Activated effector memory CD4-positive, alpha-beta T cell treated with Interleukin-2 at 50 U/mL for 16 hours (primary cell): ENCODE results near the gene ETV2.
A peak's percentile ranks its signal among the peaks of the same experiment; 100 is the strongest.
"Not testable (repeated sequence)": the region's sequence is repeated elsewhere in the genome, so short reads cannot be mapped to it uniquely, and the experiment has no call there.

Experiments used
- DNase-seq: peaks from one replicate; pipeline ENCODE4 v3.0.0-alpha.2; 2020

Gene ETV2

DNA sequence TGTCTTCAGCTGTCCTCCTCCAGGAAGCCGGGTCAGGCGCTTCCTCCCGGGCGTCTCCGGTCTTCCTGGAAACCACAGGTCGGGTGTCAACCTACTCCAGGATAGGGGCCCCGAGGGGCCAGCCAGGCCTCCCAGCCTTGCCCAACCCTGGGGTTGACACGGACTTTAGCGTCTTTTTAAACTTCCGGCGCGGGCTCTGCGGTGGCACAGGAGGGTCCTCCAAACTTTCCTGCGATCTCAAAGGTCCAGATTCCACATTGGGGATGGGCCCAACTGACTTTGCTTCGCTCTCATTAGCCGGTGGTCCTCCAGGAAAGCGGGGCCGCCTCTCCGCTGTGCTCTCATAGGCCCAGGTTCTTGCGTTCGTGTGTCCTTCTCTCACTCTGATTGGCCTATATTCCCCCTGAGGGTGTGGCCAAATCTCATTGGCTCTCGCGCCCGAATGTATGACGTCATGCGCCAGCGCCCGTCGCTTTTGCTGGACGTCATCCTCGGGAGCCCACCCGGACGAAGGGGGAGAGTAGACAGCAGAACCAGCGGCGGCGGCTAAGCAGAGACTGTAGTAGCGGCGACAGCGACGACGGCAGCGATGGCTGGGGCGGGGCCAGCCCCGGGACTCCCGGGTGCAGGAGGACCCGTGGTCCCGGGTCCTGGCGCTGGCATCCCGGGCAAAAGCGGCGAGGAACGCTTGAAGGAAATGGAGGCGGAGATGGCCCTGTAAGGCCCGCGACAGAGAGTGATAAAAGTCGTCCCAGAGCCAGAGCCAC lies 12.8 kb upstream of the ETV2 start, which contains the start of gene RBM42:
TSS of gene RBM42 (plus strand) at position 472 of the 767 bp plus-strand sequence. CDS start at position 590, 118 bp downstream.
- DNase-seq, result peak; percentile 93

- DNase-seq, result no peak
Observed at GRCh38 chr19:35629332-35629633, 12.3 kb upstream of the ETV2 start.

- no peak for DNase-seq
Observed at GRCh38 chr19:35633727-35634440, 7.7 kb upstream of the ETV2 start.

DNA sequence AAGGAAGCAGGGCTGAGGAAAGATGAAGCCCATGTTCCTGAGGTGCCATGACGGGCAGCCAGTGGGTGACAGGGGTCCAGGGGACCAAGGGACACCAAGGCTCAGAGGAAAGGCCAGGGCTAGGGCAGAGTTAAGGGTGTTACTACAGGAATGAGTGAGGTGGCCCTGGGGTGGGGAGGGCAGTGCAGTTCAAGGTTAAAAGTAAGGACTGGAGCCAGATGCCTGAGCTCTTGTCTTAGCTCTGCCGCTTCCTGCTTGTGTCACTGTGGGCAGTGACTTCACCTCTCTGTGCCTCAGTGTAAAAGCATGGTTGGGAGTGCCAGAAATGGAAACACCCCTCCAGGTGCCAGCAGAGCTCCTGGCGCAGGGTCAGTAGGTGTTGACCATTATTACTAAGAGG lies 4.9 kb upstream of the ETV2 start:
- DNase-seq, result no peak

DNA sequence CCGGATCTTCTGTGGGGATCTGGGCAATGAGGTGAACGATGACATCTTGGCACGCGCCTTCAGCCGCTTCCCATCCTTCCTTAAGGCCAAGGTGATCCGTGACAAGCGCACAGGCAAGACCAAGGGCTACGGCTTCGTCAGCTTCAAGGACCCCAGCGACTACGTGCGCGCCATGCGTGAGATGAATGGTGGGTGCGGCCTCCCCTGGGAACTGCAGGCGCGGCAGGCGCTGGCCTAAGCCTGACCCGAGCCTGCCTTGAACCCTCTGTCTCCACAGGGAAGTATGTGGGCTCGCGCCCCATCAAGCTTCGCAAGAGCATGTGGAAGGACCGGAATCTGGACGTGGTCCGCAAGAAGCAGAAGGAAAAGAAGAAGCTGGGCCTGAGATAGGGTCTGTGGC lies 4.4 kb upstream of the ETV2 start:
- DNase-seq, result no peak

DNA sequence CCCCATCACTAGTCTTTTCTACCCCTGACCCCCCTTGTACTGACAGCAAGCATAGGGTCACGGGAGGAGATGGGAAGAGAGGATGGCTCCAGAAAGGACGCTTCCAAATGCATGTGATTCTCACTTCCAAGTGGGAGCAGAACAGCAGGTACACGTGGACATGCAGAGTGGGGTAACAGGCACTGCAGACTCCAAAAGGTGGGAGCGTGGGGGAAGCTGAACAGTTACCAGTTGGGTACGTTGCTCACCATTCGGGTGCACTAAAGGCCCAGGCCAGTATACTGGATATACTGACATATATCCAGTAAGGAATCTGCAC lies 2.3 kb upstream of the ETV2 start:
- no peak for DNase-seq

DNA sequence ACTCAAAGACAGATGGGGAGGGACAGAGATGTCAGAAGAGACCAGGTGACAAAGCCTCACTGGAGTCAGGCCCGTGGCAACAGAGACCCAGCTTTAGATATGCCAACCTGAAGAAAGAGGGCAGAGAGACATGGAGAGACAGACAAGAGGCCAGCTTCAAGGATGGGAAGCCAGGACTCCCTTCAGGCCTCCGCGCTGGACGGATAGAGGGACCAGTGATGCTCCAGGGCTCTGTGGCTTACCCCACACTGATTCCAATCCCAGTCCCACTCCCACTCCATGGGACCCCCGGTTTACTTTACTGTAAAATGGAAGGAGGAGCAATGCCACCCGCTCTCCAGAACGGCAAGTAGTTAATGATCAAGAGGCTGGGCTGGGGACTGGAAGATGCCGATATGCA lies 1.7 kb upstream of the ETV2 start:
- DNase-seq, result no peak

- DNase-seq, result no peak
Observed at GRCh38 chr19:35642312-35642711, 767 bp downstream of the ETV2 start.

DNA sequence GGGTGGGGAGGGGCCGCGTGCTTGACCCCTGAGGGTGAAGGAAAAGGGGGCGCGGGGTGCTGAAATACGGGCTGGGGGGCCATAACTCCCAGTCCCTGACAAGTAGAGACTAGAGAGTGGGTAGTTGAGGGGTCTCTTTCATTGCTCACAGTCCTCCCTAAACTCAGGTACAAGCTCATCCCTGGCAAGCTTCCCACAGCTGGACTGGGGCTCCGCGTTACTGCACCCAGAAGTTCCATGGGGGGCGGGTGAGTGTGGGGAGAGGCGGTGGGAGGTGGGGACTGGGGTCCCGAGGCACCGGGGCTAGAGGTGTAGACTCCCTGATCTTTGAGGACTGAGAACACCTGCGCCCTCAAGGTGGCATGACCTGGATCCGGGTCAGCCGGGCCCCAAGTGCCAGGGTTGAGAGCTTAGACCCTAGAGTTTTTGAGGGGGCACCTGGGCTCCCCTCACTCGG lies 1.3 kb downstream of the ETV2 start:
- DNase-seq, result no peak

- DNase-seq, result peak; percentile 77
Observed at GRCh38 chr19:35643255-35644205, 2.0 kb downstream of the ETV2 start.

- DNase-seq, result peak; percentile 96
Observed at GRCh38 chr19:35644206-35644986, 2.9 kb downstream of the ETV2 start.

DNA sequence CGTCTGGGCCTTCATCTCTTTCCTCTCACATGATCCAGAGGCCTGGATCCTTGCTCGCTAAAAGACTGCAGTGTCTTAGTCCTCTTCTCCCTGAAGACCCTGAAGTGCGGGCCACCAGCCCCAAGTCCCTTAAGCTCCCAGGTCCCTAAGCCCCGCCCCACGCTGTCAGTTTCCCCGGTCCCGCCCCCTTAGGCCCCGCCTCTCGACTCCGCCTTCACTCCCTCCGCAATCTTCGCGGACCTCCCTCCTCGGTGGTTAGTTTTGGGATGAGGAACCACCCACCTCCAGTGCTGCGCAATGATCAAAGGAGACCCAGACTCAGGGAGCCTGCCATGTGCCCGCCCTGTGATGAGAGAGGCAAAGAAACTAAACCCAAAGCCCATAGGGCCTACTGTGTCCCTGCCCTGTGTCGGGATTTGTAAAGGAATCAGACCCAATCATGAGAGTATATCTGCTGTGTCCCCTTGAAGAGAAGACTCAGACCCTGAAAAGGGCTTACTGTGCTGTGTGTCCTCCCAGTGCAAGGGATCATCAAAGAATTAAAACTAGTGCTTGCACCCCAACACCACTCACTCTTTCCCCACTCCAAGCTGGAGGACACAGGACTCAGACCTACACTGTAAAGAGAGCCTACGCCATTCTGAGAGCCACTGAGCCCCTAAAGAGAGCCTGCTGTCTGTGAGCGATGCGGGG lies 3.6 kb downstream of the ETV2 start:
- peak; percentile 52 for DNase-seq

DNA sequence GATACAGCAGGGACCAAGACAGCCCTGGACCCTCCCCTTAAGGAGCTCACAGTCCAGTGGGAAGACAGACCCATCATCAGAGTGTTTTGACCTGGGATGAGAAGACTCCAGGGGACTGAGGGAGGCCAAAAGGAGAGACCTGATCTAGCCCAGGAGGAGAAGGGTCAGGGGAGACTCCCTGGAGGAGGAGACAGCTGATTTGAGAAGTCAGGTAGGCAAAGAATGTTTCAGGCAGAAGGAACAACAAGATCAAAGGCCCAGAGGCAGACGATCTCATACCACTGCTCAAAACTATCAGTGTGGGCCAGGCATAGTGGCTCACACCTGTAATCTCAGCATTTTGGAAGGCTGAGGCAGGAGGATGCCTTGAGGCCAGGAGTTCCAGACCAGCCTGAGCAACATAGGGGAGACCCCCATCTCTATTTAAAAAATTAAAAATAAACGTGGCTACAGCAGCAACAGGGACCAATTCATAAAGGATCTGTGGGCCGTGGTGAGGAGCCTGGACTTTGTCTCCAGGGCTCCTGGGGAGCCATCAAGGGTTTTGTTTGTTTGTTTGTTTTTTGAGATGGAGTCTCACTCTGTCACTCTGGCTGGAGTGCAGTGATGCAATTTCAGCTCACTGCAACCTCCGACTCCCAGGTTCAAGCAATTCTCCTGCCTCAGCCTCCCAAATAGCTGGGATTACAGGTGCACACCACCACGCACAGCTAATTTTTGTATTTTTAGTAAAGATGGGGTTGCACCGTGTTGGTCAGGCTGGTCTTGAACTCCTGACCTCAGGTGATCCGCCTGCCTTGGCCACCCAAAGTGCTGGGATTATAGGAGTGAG lies 4.4 kb downstream of the ETV2 start:
- no peak for DNase-seq

DNA sequence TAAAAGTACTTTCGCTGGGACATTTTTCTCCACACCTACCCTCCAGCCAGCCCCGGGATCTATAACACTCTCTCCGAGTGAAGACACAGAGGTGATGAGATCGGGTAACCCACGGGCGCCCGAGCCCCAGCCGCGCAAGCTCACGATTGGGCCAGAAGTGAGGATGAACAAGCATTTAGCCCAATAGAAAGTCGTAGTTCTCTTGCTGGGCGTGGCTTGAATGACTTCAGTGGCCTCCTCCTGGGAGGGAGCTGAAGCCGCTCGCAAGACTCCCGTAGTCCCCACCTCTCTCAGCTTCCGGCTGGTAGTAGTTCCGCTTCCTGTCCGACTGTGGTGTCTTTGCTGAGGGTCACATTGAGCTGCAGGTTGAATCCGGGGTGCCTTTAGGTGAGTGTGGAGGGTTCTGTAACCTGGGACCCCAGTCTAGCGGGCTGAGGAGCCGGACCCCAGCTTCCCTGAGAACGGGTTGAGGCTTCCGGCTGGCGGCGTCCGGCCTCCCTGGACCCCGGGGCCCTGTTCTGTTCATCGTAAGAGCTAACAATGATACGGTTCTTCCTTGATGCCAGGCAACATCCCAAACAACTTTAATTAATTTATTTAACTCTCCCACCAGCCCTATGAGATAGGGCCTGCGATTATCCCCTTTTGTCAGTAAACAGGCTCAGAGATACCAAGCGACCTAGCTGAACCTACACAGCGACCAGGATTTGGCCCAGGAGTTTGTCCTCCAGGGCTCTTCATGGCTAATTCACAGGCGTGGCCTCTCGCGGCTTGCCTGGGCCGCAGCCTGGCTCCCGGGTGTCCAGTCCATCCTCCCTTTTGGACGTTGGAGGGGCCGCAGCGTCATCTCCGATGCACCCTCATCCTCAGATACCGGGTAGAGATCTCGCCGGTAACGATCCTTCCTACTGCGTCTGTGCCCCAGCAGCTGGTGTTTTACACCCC lies 6.7 kb downstream of the ETV2 start, which contains the start of gene COX6B1:
TSS of gene COX6B1 (plus strand) at position 307 of the 945 bp plus-strand sequence. CDS start 2,921 bp downstream, outside the sequence.
- DNase-seq, result peak; percentile 87

GRCh38 chr19:35650581-35650980 lies 9.0 kb downstream of the ETV2 start:
- DNase-seq, result no peak

- DNase-seq, result not testable (repeated sequence)
Observed at GRCh38 chr19:35654828-35655227, 13.3 kb downstream of the ETV2 start.

GRCh38 chr19:35655600-35655999 lies 14.1 kb downstream of the ETV2 start:
- DNase-seq, result no peak

GRCh38 chr19:35656700-35657099 lies 15.2 kb downstream of the ETV2 start:
- DNase-seq, result no peak

- no peak for DNase-seq
Observed at GRCh38 chr19:35657904-35658700, 16.6 kb downstream of the ETV2 start.
